GM18951 (cell line): ENCODE measurements around the gene ST3GAL2.
"Not testable (repeated sequence)": the region's sequence is repeated elsewhere in the genome, so short reads cannot be mapped to it uniquely, and the experiment has no call there.

ENCODE experiments used
- POLR2A ChIP-seq: IDR thresholded peaks from 4 replicates; pipeline ENCODE4 v1.6.1; 2011; ENCODE audit warnings: mild to moderate bottlenecking; ENCODE audit not compliant: insufficient read length, insufficient read depth; ENCODE audit errors: extremely low read depth
- in situ Hi-C: fragments of 300-500 bp; cut with MboI; formaldehyde crosslinking; loops from one replicate; pipeline ENCODE4 v1.12.0; 2022; ENCODE audit warnings: low sequenced_read_pairs, mixed read lengths, inconsistent platforms; ENCODE audit not compliant: unreplicated experiment

The ST3GAL2 gene

DNA sequence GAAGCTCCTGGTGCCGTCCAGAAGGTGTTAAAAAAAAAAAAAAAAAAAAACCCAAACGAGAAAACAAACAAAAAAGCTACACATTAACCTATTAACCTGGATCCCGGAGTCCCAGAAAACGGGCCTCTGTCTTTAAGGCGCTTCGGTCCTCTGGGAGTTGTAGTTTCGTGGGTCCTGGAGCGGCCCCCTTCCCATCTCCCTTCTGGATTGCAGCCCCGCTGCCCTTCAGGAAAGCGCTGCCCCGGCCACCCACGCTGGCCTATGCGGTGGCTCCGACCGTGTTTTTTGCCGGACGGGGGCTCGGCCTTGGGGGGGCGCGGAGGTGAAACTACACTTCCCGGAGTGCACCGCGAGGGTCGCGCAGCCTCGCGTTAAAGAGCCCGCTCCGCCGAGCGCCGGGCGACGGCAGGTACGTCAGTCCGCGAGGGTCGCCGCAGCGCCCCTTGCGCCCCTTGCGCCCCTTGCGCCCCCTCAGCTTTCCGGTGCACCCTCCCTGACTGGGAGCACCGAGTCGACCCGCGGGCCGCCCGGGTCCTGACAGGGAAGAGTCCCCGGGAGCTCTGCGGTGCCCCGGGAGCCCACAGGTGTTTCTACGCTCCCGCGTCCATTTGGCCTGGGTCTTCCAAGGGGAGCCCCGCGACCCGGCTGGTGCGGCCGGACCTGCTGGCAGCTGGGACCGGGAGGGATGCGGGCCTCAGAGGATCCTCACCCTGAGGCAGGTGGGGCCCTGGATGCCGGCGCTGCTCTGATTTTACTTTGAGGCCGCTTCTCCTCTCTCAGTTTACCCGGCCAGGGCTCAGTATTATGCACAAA, 15.5 kb upstream of the ST3GAL2 start, which contains the start of gene FCSK:
Gene FCSK, plus strand, starts transcription at position 374 of the 813 bp plus-strand sequence. CDS start 8,596 bp downstream, outside the sequence.
- in situ Hi-C loops = no loop called here
- peak; percentile 73 for TF ChIP-seq POLR2A

DNA sequence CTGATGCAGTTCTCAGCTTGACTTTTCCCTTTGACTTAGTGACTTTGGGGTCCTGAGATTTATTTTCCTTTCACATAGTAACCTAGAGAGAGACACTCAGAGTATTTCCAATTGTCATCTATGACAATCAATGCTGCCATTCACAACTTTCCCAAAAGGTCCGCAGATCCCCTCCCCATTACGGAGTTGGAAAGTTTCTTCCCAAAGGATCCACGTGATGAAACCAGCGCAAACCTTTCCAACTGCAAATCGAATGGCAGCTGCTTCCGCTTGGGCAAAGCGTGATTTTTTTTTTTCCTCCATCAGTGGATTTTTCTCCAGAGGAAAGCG, 15.0 kb upstream of the ST3GAL2 start:
- in situ Hi-C loops = no loop called here
- TF ChIP-seq POLR2A = no peak

DNA sequence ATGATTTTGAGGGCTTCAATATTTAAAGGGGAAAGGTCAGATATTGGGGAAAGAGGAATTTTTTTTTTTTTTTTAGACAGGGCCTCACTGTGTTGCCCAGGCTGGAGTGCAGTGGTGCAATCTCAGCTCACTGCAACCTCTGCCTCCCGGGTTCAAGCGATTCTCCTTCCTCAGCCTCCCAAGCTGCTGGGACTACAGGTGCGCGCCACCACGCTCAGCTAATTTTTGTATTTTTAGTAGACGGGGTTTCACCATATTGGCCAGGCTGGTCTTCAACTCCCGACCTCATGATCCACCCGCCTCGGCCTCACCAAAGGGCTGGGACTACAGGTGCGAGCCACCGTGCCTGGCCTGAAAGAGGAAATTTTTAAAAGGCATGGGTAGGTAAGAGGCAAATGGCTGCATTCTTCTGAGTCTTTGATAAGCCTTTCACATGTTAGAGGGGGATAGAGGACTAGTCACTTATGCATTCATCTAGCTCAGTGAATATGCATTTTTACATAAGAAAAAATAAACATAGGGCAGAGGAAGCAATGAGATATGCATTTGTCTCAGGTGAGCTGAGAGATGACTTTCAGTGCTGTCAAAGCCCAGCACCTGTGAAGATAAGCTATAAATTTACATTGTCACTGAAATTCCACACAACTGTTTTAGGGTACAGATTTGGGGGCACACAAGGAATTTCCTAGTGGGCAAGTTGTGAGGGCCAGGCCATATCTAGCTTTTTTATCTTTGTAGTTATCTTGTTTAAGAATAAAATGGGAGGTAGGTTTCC, 14.4 kb upstream of the ST3GAL2 start:
- TF ChIP-seq POLR2A = no peak
- in situ Hi-C loops = no loop called here

DNA sequence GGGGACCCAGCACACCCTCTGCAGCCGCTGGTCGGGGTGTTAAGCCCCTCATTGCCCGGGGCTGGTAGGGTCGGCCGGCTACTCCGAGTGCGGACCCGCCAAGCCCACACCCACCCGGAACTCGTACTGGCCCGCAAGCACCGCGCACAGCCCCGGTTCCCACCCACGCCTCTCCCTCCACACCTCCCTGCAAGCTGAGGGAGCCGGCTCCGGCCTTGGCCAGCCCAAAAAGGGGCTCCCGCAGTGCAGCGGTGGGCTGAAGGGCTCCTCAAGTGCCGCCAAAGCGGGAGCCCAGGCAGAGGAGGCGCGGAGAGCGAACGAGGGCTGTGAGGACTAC, 12.1 kb upstream of the ST3GAL2 start:
- in situ Hi-C loops = not testable (repeated sequence)

DNA sequence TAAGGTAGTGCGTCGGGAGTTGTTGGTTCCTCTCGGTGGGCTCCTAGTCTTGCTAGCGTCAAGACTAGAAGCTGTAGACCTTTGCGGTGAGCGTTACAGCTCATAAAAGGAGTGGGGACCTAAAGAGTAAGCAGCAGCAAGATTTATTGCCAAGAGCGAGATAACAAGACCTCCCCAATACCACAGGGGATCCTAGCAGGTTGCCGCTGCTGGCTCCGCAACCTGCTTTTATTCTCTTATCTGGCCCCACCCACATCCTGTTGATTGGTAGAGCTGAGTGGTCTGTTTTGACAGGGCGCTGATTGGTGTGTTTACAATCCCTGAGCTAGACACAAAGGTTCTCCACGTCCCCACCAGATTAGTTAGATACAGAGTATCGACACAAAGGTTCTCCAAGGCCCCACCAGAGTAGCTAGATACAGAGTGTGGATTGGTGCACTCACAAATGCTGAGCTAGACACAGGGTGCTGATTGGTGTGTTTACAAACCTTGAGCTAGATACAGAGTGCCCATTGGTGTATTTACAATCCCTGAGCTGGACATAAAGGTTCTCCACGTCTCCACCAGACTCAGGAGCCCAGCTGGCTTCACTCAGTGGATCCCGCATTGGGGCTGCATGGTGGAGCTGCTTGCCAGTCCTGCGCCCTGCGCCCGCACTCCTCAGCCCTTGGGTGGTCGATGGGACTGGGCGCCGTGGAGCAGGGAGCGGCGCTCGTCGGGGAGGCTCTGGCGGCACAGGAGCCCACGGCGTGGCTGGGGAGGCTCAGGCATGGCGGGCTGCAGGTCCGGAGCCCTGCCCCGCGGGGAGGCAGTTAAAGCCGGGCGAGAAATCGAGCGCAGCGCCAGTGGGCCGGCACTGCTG, 11.5 kb upstream of the ST3GAL2 start:
- in situ Hi-C loops = not testable (repeated sequence)

DNA sequence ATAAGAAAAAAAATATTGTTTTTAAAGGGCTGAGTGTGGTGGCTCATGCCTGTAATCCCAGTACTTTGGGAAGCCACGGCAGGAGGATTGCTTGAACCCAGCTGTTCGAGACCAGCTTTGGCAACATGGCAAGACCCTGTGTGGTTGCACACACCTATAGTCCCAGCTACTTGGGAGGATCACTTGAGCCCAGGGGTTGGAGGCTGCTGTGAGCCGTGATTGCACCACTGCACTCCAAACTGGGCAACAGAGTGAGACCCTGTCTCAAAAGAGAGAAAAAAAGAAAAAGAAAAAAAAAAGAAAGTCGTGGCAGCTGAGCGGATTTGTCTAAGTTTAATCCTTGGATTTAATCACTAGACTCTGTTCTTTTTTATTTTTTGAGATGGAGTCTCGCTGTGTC, 9.2 kb upstream of the ST3GAL2 start:
- in situ Hi-C loops = no loop called here
- no peak for TF ChIP-seq POLR2A

DNA sequence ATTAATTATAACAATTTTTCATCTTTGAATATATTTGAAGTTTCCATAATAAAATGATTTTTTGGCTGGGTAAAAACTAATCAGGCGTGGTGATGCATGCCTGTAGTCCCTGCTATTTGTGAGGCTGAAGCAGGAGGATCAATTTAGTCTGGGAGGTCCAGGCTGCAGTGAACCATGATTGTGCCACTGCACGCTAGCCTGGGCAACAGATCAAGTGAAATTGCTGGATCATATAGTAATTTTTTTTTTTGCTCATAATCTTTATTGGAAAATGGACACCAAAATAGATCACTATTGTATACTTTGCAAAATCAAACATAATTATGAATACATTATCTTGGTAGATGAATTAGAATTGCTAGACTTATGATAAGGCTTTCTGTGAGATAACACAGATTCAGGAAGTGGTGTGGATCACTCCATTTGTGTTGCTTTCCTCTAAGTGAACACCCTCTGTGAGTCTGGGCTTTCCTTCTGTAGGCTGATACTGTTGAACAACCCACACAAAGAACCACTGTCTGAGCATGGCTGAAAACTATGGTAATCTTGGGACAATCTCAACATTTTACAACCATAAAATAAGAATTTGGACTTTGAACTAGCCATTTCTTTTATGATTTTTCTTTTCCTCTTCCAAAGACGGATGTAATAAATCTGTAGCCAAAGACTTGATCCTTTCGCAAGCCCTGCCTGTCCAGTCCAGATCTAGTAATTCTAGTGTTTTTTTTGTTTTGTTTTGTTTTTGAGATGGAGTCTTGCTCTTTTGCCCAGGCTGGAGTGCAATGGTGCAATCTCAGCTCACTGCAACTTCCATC, 5.6 kb upstream of the ST3GAL2 start:
- in situ Hi-C loops = no loop called here
- no peak for TF ChIP-seq POLR2A

DNA sequence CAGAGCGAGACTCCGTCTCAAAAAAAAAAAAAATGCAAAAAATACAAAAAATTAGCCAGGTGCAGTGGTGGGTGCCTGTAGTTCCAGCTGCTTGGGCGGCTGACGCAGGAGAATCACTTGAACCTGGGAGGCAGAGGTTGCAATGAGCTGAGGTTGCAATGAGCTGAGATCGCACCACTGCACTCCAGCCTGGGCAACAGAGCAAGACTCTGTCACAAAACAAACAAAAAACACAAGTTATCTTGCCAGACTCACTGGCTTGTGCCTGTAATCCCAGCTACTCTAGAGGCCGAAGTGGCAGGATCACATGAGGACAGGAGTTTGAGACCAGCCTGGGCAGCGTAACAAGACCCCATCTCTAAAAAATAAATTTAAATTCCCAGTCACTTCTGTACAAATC, 3.4 kb upstream of the ST3GAL2 start:
- in situ Hi-C loops = no loop called here

DNA sequence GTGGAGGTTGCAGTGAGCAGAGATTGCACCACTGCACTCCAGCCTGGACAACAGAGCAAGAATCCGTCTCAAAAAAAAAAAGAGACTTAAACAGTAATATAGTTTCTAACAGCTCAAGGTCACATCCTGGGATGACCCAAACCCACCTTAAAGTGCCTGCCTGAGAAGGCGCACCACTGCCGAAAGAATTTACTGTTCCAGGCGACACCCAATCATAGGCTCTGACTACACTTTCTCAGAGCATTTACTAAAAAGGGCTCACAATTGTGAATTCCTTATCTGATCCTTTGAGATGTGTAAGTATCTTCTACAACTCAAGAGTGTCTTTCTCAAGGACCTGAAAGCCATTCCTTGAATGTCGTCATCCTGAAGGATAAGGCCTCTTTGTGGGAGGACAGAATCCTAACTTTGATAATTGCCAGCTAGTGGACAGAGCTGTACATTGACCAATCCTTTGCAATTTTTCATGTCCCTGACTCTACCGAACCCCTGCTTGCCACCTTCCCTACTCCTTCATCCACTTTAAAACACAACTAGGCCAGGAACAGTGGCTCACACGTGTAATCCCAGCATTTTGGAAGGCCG, 2.6 kb upstream of the ST3GAL2 start:
- no peak for TF ChIP-seq POLR2A

More for the DNA sequence above, 3.4 kb upstream of the ST3GAL2 start:
- TF ChIP-seq POLR2A = no peak

DNA sequence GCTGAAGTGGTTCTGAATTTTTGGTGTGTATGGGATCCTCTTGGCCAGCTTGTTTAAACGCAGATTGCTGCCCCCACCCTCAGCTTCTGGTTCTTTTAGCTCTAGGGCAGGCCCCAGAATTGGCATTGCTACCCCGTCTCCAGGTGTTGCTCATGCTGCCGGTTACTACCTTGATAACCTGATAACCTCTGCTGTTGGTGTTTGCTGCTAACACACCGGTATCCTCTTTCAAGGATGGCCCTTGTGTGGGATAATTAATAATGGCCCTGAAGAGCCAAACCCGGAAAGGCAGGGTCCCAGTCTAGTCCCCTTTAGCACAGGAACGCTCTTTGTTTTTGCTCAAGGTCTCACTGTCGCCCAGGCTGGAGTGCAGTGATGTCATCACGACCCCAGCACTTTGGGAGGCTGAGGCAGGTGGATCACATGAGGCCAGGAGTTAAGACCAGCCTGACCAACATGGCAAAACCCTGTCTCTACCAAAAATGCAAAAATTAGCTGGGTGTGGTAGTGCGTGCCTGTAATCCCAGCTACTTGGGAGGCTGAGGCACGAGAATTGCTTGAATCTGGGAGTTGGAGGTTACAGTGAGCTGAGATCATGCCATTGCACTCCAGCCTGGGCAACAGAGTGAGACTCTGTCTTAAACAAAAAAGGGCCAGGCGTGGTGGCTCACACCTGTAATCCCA, 1.3 kb upstream of the ST3GAL2 start:
- in situ Hi-C loops = no loop called here

More for the DNA sequence above, 2.6 kb upstream of the ST3GAL2 start:
- in situ Hi-C loops = no loop called here

DNA sequence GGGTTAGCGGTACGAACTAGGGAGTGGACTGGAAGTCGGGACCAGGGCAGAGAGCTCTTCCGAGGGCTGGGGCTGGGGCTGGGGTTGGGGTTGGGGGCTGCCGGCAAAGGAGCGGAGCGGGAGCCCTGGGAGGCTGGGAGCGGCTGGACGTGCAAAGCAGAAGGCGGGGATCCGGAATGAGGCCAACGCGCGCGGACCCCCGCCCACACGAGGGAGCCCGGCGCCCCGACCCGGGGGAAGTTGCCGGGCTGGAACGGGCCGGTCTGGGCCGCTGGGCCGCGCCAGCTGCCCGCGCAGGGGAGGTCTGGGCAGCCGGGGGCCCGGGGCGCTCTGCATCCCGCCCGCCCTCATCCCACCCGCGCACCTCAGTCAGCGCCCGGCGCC, 323 bp downstream of the ST3GAL2 start:
- in situ Hi-C loops = no loop called here
- no peak for TF ChIP-seq POLR2A

More for the DNA sequence above, 1.3 kb upstream of the ST3GAL2 start:
- TF ChIP-seq POLR2A = no peak
